SK-N-MC (cell line): Measurements from ENCODE around the gene CYP1A1.
"Not testable (repeated sequence)": the region's sequence is repeated elsewhere in the genome, so short reads cannot be mapped to it uniquely, and the experiment has no call there.

Experiments
- DNase-seq: peaks from one replicate; pipeline ENCODE4 v3.0.0-alpha.2; 2011; ENCODE audit warnings: low read depth, low spot score
- H3K27ac ChIP-seq: fragments of 200-600 bp; sonication (generic); 2 replicates; pipeline ENCODE4 v1.5.1; 2016; ENCODE audit warnings: mixed run types
- H3K36me3 ChIP-seq: fragments of 200-600 bp; sonication (generic); 2 replicates; pipeline ENCODE4 v1.6.1; 2017; ENCODE audit warnings: antibody characterized with exemption, low read length, mixed read lengths; ENCODE audit not compliant: insufficient read depth
- H3K4me3 ChIP-seq: fragments of 200-600 bp; sonication (generic); 2 replicates; pipeline ENCODE4 v1.5.1; 2016
- H3K9ac ChIP-seq: fragments of 200-600 bp; sonication (generic); 2 replicates; pipeline ENCODE4 v1.8.0; 2017; ENCODE audit warnings: mixed run types, mixed read lengths; ENCODE audit not compliant: insufficient read length
- H3K9me3 ChIP-seq: fragments of 200-600 bp; sonication (generic); 2 replicates; pipeline ENCODE4 v1.6.1; 2017; ENCODE audit warnings: low read depth, mild to moderate bottlenecking, antibody characterized with exemption, low read length, moderate library complexity, mixed read lengths
- EZH2 ChIP-seq: fragments of 200-600 bp; sonication (generic); IDR thresholded peaks from one replicate; pipeline ENCODE4 v1.6.1; 2017; ENCODE audit warnings: antibody characterized with exemption
- FOXP2 ChIP-seq: optimal IDR thresholded peaks from 2 replicates; pipeline ENCODE3; 2011; ENCODE audit warnings: mild to moderate bottlenecking, moderate library complexity; ENCODE audit not compliant: insufficient read depth; ENCODE audit errors: extremely low read length, control extremely low read depth
- POLR2AphosphoS5 ChIP-seq: IDR thresholded peaks from 2 replicates; pipeline ENCODE4 v1.6.1; 2012; ENCODE audit warnings: mild to moderate bottlenecking, low read depth, low read length, borderline replicate concordance

CYP1A1 gene

GRCh38 chr15:74749832-74750231, 24.5 kb upstream of the CYP1A1 start:
- TF ChIP-seq POLR2AphosphoS5, result no peak
- TF ChIP-seq EZH2, result no peak
- no peak for TF ChIP-seq FOXP2
- Histone ChIP-seq H3K9me3 (no peaks in the 10 kb centered on the region), H3K4me3 (no peak overlapping the region), H3K9ac (no peak overlapping the region), H3K27ac (no peak overlapping the region), H3K36me3 (no peaks in the 10 kb centered on the region)
- no peak for DNase-seq

DNA sequence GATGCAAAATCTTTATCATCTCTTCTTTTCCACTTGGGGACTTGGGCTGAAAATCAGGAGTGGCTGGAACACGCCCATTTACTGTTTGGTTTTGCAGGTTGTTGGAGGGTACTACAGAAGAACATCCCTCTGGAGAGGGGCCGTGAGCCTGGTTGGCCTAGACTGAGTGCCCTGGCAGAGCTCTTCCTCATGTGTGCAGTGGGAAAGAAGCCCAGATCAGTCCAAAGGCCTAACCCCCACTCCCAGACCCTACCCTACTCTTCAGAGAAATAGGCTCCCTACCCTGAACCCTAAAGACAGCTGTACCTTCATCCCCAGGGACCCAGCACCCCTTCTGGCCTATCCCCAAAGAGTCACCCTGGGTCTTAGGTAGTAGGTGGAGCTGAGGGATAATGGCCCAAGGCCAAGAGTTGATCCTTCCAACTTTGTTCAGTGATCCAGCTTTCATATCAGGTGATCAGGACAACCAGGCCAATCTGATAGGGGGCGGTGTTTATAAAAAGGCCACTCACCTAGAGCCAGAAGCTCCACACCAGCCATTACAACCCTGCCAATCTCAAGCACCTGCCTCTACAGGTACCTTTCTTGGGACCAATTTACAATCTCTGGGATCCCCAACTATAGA, 23.1 kb upstream of the CYP1A1 start, which contains the start of gene CYP1A2:
Gene CYP1A2 (plus strand): TSS at position 524 of the 625 bp plus-strand sequence. CDS start 894 bp downstream, outside the sequence.
- Histone ChIP-seq H3K4me3 (no peak within 1 kb of the TSS), H3K36me3 (no peaks in the 10 kb centered on the region), H3K27ac (no peak within 1 kb of the TSS), H3K9ac (no peak within 1 kb of the TSS), H3K9me3 (no peaks in the 10 kb centered on the region)
- no peak for TF ChIP-seq POLR2AphosphoS5
- no peak for TF ChIP-seq EZH2
- no peak for TF ChIP-seq FOXP2
- no peak for DNase-seq

- Histone ChIP-seq H3K9me3 (no peaks in the 10 kb centered on the region), H3K9ac (no peak overlapping the region), H3K27ac (no peak overlapping the region), H3K4me3 (no peak overlapping the region), H3K36me3 (no peaks in the 10 kb centered on the region)
- no peak for TF ChIP-seq POLR2AphosphoS5
- no peak for TF ChIP-seq FOXP2
- TF ChIP-seq EZH2, result no peak
- DNase-seq, result no peak
Observed at GRCh38 chr15:74746389-74746788, 21.1 kb upstream of the CYP1A1 start.

- no peaks in the 10 kb centered on the region for H3K36me3 ChIP-seq
- H3K27ac ChIP-seq, result no peak overlapping the region
- H3K9ac ChIP-seq, result no peak overlapping the region
- no peaks in the 10 kb centered on the region for H3K9me3 ChIP-seq
- TF ChIP-seq FOXP2, result no peak
- no peak for DNase-seq
- no peak overlapping the region for H3K4me3 ChIP-seq
Observed at GRCh38 chr15:74742422-74742821, 17.1 kb upstream of the CYP1A1 start.

- H3K9me3 ChIP-seq, DNase-seq: not testable (repeated sequence)
Observed at GRCh38 chr15:74738239-74738638, 12.9 kb upstream of the CYP1A1 start.

GRCh38 chr15:74735305-74735704, 10.0 kb upstream of the CYP1A1 start:
- no peak overlapping the region for H3K9ac ChIP-seq
- no peak for TF ChIP-seq EZH2
- no peak for TF ChIP-seq FOXP2
- TF ChIP-seq POLR2AphosphoS5, result no peak
- no peaks in the 10 kb centered on the region for H3K36me3 ChIP-seq
- H3K9me3 ChIP-seq, result no peaks in the 10 kb centered on the region
- no peak overlapping the region for H3K27ac ChIP-seq
- no peak overlapping the region for H3K4me3 ChIP-seq
- no peak for DNase-seq

More at GRCh38 chr15:74738239-74738638, 12.9 kb upstream of the CYP1A1 start:
- not testable (repeated sequence) for H3K9ac ChIP-seq, H3K36me3 ChIP-seq, H3K27ac ChIP-seq, H3K4me3 ChIP-seq

DNA sequence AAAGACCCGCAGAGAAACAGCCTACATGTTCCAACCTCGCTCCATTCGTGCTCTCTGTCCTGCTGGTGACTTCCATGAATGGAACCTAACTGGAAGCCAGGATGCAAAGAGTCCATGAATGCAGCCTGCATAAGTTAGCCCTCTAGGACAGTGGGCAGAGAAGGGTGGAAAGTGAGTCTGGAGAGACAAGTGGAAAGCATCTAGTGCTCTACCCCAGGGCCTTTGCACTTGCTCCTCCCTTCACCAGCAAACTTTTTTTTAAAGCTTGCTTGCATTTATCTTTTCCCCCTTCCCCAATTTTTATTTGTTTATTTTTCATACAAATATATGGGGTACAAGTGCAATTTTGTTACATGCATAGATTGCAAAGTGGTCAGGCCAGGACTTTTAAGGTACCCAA, 7.9 kb upstream of the CYP1A1 start:
- no peak overlapping the region for H3K9ac ChIP-seq
- TF ChIP-seq FOXP2 (no peak), POLR2AphosphoS5 (no peak)
- H3K9me3 ChIP-seq, result no peaks in the 10 kb centered on the region
- no peak overlapping the region for H3K4me3 ChIP-seq
- no peaks in the 10 kb centered on the region for H3K36me3 ChIP-seq
- no peak for DNase-seq
- no peak overlapping the region for H3K27ac ChIP-seq

DNA sequence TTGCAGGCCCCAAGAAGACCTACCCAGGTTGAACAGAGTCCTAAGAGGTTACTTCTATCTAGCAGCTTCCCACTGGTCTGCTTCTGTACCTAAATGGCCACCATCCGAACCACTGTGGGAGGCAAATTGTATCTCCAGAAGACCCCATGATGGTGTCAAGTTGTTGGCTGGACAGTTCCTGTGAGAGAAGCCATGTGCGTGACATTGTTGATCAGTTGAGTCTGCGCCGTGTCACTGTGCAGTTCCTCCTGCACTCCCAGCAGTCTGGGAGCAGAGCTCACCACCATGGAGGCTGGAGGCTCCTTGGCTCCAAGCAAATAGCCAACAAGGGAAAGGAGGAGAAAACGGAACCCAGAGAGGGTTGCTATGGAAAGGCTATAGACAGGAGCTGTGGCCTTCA, 7.5 kb upstream of the CYP1A1 start:
- no peak overlapping the region for H3K4me3 ChIP-seq
- H3K27ac ChIP-seq, result no peak overlapping the region
- H3K9ac ChIP-seq, result no peak overlapping the region
- TF ChIP-seq FOXP2, result no peak
- no peak for TF ChIP-seq EZH2
- no peak for TF ChIP-seq POLR2AphosphoS5
- H3K9me3 ChIP-seq, result no peaks in the 10 kb centered on the region
- H3K36me3 ChIP-seq, result no peaks in the 10 kb centered on the region
- DNase-seq, result no peak

GRCh38 chr15:74730619-74731316, 5.4 kb upstream of the CYP1A1 start:
- H3K9ac ChIP-seq, result no peak overlapping the region

DNA sequence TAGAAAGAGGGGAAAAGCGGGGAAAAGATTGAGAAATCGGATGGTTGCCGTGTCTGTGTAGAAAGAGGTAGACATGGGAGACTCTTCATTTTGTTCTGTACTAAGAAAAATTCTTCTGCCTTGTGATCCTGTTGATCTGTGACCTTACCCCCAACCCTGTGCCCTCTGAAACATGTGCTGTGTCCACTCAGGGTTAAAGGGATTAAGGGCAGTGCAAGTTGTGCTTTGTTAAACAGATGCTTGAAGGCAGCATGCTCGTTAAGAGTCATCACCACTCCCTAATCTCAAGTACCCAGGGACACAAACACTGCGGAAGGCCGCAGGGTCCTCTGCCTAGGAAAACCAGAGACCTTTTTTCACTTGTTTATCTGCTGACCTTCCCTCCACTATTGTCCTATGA, 4.0 kb upstream of the CYP1A1 start:
- H3K9me3 ChIP-seq, DNase-seq, H3K9ac ChIP-seq, H3K4me3 ChIP-seq, H3K36me3 ChIP-seq, H3K27ac ChIP-seq: not testable (repeated sequence)

More at GRCh38 chr15:74730619-74731316, 5.4 kb upstream of the CYP1A1 start:
- TF ChIP-seq POLR2AphosphoS5, result no peak
- TF ChIP-seq EZH2, result no peak
- TF ChIP-seq FOXP2, result no peak
- no peak for DNase-seq
- Histone ChIP-seq H3K4me3 (no peak overlapping the region), H3K36me3 (no peaks in the 10 kb centered on the region), H3K27ac (no peak overlapping the region), H3K9me3 (no peaks in the 10 kb centered on the region)

DNA sequence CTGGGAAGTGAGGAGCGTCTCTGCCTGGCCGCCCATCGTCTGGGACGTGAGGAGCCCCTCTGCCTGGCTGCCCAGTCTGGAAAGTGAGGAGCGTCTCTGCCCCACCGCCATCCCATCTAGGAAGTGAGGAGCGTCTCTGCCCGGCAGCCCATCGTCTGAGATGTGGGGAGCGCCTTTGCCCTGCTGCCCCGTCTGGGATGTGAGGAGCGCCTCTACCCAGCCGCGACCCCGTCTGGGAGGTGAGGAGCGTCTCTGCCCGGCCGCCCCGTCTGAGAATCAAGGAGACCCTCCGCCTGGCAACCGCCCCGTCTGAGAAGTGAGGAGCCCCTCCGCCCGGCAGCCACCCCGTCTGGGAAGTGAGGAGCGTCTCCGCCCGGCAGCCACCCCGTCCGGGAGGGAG, 3.4 kb upstream of the CYP1A1 start:
- H3K36me3 ChIP-seq, H3K9ac ChIP-seq, H3K9me3 ChIP-seq, DNase-seq, H3K27ac ChIP-seq, H3K4me3 ChIP-seq: not testable (repeated sequence)
